GM23338 (cell line): ENCODE data around the gene PUDP. TPM values are rescaled to one million over a fixed set of nuclear protein-coding genes. Genes with fewer than 3 reads are reported as not detected.

Experiments
- ATAC-seq: fragments of 200-7000 bp; cut with Tn5 transposase; 3 replicates; pipeline ENCODE4 v1.9.1; 2020
- DNase-seq: peaks from one replicate; pipeline ENCODE4 v3.0.0-alpha.2; 2015; ENCODE audit warnings: low spot score
- H2AFZ ChIP-seq: fragments of 200-600 bp; sonication (generic); 2 replicates; pipeline ENCODE4 v1.8.0; 2016; ENCODE audit warnings: antibody characterized with exemption, mild to moderate bottlenecking, moderate library complexity
- H3F3A ChIP-seq: fragments of 200-600 bp; sonication (generic); replicated peaks from 2 replicates; pipeline ENCODE4 v1.8.0; 2017; ENCODE audit warnings: antibody characterized with exemption, mixed run types, low read depth
- H3K27ac ChIP-seq: fragments of 200-600 bp; sonication (generic); 2 replicates; pipeline ENCODE4 v1.6.1; 2016; ENCODE audit warnings: low read depth
- H3K27me3 ChIP-seq: fragments of 200-600 bp; sonication (generic); 2 replicates; pipeline ENCODE4 v1.8.0; 2016; ENCODE audit warnings: mild to moderate bottlenecking, mixed run types, moderate library complexity; ENCODE audit not compliant: insufficient read depth
- H3K36me3 ChIP-seq: fragments of 200-600 bp; sonication (generic); 2 replicates; pipeline ENCODE4 v1.8.0; 2016; ENCODE audit warnings: mild to moderate bottlenecking; ENCODE audit not compliant: insufficient read depth
- H3K4me1 ChIP-seq: fragments of 200-600 bp; sonication (generic); 2 replicates; pipeline ENCODE4 v1.8.0; 2016; ENCODE audit warnings: mild to moderate bottlenecking, moderate library complexity; ENCODE audit not compliant: insufficient read depth
- H3K4me2 ChIP-seq: fragments of 200-600 bp; sonication (generic); 2 replicates; pipeline ENCODE4 v1.7.1; 2017; ENCODE audit warnings: mixed run types
- H3K4me3 ChIP-seq: fragments of 200-600 bp; sonication (generic); 2 replicates; pipeline ENCODE4 v1.6.1; 2016; ENCODE audit warnings: mixed run types
- H3K79me2 ChIP-seq: fragments of 200-600 bp; sonication (generic); replicated peaks from 2 replicates; pipeline ENCODE4 v1.8.0; 2017; ENCODE audit warnings: mild to moderate bottlenecking; ENCODE audit not compliant: insufficient read depth
- H3K9me2 ChIP-seq: fragments of 200-600 bp; sonication (generic); 2 replicates; pipeline ENCODE4 v1.8.0; 2017; ENCODE audit not compliant: insufficient read depth
- H4K20me1 ChIP-seq: fragments of 200-600 bp; sonication (generic); replicated peaks from 2 replicates; pipeline ENCODE4 v1.8.0; 2017; ENCODE audit warnings: mild to moderate bottlenecking; ENCODE audit not compliant: insufficient read depth
- H3K27ac Mint-ChIP-seq: 2 replicates; pipeline ENCODE4 v1.8.0; 2020; ENCODE audit warnings: inconsistent platforms, mild to moderate bottlenecking, moderate library complexity, mixed read lengths
- H3K27me3 Mint-ChIP-seq: 3 replicates; pipeline ENCODE4 v1.8.0; 2022; ENCODE audit warnings: low read depth, mild to moderate bottlenecking, moderate library complexity, mixed read lengths, inconsistent platforms; ENCODE audit not compliant: insufficient read depth, poor library complexity
- H3K36me3 Mint-ChIP-seq: 3 replicates; pipeline ENCODE4 v1.8.0; 2021; ENCODE audit warnings: low read depth, mild to moderate bottlenecking, inconsistent platforms, moderate library complexity, mixed read lengths
- H3K4me1 Mint-ChIP-seq: 3 replicates; pipeline ENCODE4 v1.8.0; 2020; ENCODE audit warnings: mild to moderate bottlenecking, inconsistent platforms, mixed read lengths
- H3K4me3 Mint-ChIP-seq: 3 replicates; pipeline ENCODE4 v1.8.0; 2021; ENCODE audit warnings: moderate library complexity, mild to moderate bottlenecking, inconsistent platforms, mixed read lengths
- H3K9me3 Mint-ChIP-seq: 3 replicates; pipeline ENCODE4 v1.8.0; 2020; ENCODE audit warnings: moderate library complexity, mild to moderate bottlenecking, inconsistent platforms, mixed read lengths
- CREB1 ChIP-seq: fragments of 250-450 bp; sonication (Bioruptor Pico); IDR thresholded peaks from 2 replicates; pipeline ENCODE4 v1.5.0; 2020; ENCODE audit warnings: low read depth, mild to moderate bottlenecking, moderate library complexity
- JUNB ChIP-seq: IDR thresholded peaks from one replicate; pipeline ENCODE4 v1.6.1; 2016; ENCODE audit warnings: antibody characterized with exemption; ENCODE audit not compliant: unreplicated experiment
- STAT1 ChIP-seq: IDR thresholded peaks from one replicate; pipeline ENCODE4 v1.6.1; 2016; ENCODE audit warnings: antibody characterized with exemption; ENCODE audit not compliant: unreplicated experiment
- ZNF331 ChIP-seq: fragments of 250-450 bp; sonication (Bioruptor Pico); IDR thresholded peaks from 2 replicates; pipeline ENCODE4 v1.5.0; 2020; ENCODE audit warnings: low read depth, mild to moderate bottlenecking, moderate library complexity
- polyA plus RNA-seq: library from polyadenylated mRNA; unstranded; fragments of >200 nt; fragmentation: Nextera tagmentation; extraction: Ambion mirVana; gene quantifications from 2 replicates; pipeline ENCODE4 v1.2.1, GENCODE V29; 2016
- total RNA-seq: library from RNA; depleted of rRNA; stranded (reverse); fragments of >200 nt; shearing (Covaris generic); gene quantifications from 2 replicates; pipeline ENCODE4 v1.2.3, GENCODE V29; 2014
- TF ChIP-seq, protein P1 (sequence below): IDR thresholded peaks from 2 replicates; pipeline ENCODE4 v1.6.1; 2016; ENCODE audit warnings: antibody characterized with exemption
- TF ChIP-seq, protein P2 (sequence below), 2 experiments: fragments of 200-600 bp in 1 of 2; sonication (generic) in 1 of 2; conservative IDR thresholded peaks; 2 replicates each; pipeline versions ENCODE4 v1.5.1 to v1.6.1; 2016 to 2017; ENCODE audit warnings: antibody characterized with exemption in 2 of 2, low read depth in 2 of 2, mild to moderate bottlenecking in 2 of 2, moderate library complexity in 1 of 2

The PUDP gene
- total and polyA plus RNA-seq, 2 experiments from 2014 or later = 17.2 to 22.4 TPM

DNA sequence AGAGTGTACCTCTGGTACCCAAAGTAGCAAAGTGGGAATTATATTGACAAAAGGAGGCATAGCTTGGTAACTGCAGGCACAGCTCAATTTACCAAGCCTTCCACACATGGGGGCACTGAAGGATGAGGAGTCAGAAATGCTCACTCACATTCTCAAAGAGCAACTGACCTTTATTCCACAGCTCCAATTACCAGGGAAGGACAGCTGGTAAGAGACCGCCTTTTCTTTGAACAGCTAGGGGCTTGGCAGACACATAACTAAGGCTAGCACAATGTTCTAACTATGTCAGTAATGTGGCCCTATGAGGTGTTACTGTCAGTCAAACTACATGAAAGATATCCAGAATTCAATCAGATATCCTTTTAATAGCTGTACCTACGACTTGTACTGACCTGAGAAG lies 20.9 kb downstream of the PUDP start:
- Histone ChIP-seq H3K36me3 (no peaks in the 10 kb centered on the region), H3K79me2 (peaks cover 13% of the 10 kb centered on the region; the same call in 1 of the 2 replicates), H3K27me3 (no peaks in the 10 kb centered on the region), H3K4me3 (no peak overlapping the region), H3K4me1 (no peaks in the 10 kb centered on the region), H3F3A (no peaks in the 10 kb centered on the region), H2AFZ (no peak overlapping the region), H4K20me1 (no peaks in the 10 kb centered on the region), H3K9me2 (no peaks in the 10 kb centered on the region), H3K27ac (no peak overlapping the region), H3K4me2 (no peak overlapping the region)
- H3K36me3 Mint-ChIP-seq = peaks cover 7% of the 10 kb centered on the region; the same call in 2 of the 3 replicates
- no peak overlapping the region for H3K4me3 Mint-ChIP-seq
- no peaks in the 10 kb centered on the region for H3K9me3 Mint-ChIP-seq
- H3K27me3 Mint-ChIP-seq = peaks cover 1% of the 10 kb centered on the region
- no peak for TF ChIP-seq STAT1
- no peak for DNase-seq
- ATAC-seq = no peak
- H3K4me1 Mint-ChIP-seq = peaks cover 12% of the 10 kb centered on the region
- H3K27ac Mint-ChIP-seq = no peak overlapping the region

DNA sequence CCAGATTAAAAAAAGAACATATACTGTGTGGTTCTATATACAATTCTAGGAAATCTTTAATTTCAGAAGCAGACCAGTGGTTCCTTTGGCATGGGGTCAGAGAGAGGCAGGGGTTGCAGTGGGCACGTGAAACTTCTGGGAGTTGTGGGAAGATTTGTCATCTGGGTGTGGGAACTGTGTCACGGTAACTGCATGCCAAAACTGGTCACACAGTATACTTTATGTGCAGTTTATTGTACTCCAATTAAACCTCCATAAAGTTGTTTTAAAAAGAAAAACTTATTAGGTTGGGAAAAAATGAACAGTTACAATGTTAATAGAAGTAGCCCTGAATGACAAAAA lies 27.1 kb downstream of the PUDP start:
- no peak overlapping the region for H3K27ac ChIP-seq
- Mint-ChIP-seq H3K27me3 (no peaks in the 10 kb centered on the region), H3K4me1 (peaks cover 31% of the 10 kb centered on the region), H3K36me3 (peaks cover 9% of the 10 kb centered on the region; the same call in 2 of the 3 replicates), H3K4me3 (no peak overlapping the region), H3K9me3 (no peaks in the 10 kb centered on the region), H3K27ac (no peak overlapping the region)
- H3K4me2 ChIP-seq = no peak overlapping the region
- H3K4me3 ChIP-seq = no peak overlapping the region
- no peaks in the 10 kb centered on the region for H4K20me1 ChIP-seq
- peaks cover 17% of the 10 kb centered on the region for H3K79me2 ChIP-seq
- H3F3A ChIP-seq = no peaks in the 10 kb centered on the region
- DNase-seq (no peak), ATAC-seq (no peak)
- no peaks in the 10 kb centered on the region for H3K36me3 ChIP-seq
- no peak overlapping the region for H2AFZ ChIP-seq
- H3K9me2 ChIP-seq = no peaks in the 10 kb centered on the region
- H3K27me3 ChIP-seq = no peaks in the 10 kb centered on the region
- peaks cover 22% of the 10 kb centered on the region for H3K4me1 ChIP-seq
- TF ChIP-seq, protein P1, sequence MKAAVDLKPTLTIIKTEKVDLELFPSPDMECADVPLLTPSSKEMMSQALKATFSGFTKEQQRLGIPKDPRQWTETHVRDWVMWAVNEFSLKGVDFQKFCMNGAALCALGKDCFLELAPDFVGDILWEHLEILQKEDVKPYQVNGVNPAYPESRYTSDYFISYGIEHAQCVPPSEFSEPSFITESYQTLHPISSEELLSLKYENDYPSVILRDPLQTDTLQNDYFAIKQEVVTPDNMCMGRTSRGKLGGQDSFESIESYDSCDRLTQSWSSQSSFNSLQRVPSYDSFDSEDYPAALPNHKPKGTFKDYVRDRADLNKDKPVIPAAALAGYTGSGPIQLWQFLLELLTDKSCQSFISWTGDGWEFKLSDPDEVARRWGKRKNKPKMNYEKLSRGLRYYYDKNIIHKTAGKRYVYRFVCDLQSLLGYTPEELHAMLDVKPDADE = no peak
- TF ChIP-seq, protein P2, sequence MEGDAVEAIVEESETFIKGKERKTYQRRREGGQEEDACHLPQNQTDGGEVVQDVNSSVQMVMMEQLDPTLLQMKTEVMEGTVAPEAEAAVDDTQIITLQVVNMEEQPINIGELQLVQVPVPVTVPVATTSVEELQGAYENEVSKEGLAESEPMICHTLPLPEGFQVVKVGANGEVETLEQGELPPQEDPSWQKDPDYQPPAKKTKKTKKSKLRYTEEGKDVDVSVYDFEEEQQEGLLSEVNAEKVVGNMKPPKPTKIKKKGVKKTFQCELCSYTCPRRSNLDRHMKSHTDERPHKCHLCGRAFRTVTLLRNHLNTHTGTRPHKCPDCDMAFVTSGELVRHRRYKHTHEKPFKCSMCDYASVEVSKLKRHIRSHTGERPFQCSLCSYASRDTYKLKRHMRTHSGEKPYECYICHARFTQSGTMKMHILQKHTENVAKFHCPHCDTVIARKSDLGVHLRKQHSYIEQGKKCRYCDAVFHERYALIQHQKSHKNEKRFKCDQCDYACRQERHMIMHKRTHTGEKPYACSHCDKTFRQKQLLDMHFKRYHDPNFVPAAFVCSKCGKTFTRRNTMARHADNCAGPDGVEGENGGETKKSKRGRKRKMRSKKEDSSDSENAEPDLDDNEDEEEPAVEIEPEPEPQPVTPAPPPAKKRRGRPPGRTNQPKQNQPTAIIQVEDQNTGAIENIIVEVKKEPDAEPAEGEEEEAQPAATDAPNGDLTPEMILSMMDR (conservative IDR thresholded peaks at IDR 0.05; ENCODE audit: low read depth in 2 of 2) = no peak

DNA sequence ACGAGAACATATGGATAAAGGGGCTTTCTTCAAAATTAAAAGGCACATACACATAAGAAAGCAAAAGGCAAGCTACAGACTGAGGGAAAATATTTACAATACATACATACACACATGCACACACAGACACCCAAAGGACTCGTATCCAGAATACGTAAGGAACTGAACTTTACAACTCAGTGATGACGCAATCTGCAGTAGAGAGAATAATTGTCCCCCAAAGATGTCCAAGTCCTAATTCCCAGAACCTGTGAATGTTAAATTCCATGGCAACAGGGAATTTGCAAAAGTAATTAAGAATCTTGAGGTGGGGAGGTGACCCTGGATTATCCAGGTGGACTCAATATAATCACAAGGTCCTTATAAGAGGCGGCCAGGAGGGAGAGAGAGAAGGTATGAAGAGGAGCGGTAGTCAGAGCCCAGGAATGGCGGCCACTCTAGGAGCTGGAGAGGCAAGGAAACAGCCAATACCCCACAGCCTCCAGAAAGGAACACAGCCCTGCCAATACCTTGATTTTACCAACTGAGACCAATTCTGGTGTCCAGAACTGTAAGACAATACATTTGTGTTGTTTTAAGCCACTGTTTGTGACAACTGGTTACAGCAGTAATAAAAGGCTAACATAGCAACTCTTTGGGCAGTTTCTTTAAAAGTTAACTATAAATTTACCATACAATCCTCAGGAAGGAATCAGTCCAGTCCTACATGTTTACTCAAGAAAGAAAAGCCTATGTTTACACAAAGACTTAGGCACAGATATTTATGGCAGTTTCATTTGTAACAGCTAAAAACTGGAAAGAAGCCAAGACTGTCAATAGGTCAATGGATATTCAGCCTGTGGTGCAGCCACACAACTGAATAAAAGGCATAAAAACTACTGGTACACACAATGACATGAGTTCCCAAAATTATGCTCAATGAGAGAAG lies 27.7 kb downstream of the PUDP start:
- Histone ChIP-seq H3K27ac (no peak overlapping the region), H3K9me2 (no peaks in the 10 kb centered on the region), H3K4me1 (peaks cover 22% of the 10 kb centered on the region), H4K20me1 (no peaks in the 10 kb centered on the region), H3F3A (no peaks in the 10 kb centered on the region), H2AFZ (no peak overlapping the region), H3K36me3 (no peaks in the 10 kb centered on the region), H3K4me2 (no peak overlapping the region), H3K27me3 (no peaks in the 10 kb centered on the region), H3K4me3 (no peak overlapping the region), H3K79me2 (peaks cover 17% of the 10 kb centered on the region)
- ATAC-seq (no peak), DNase-seq (no peak)
- Mint-ChIP-seq H3K27me3 (no peaks in the 10 kb centered on the region), H3K4me3 (no peak overlapping the region), H3K9me3 (no peaks in the 10 kb centered on the region), H3K4me1 (peaks cover 34% of the 10 kb centered on the region), H3K27ac (no peak overlapping the region; the same call in 1 of the 2 replicates), H3K36me3 (peaks cover 5% of the 10 kb centered on the region; the same call in 1 of the 3 replicates)
- TF ChIP-seq, protein P2 (conservative IDR thresholded peaks at IDR 0.05; ENCODE audit: low read depth in 2 of 2) = no peak
- TF ChIP-seq CREB1 (CRISPR knock-in tag) (no peak), STAT1 (no peak), ZNF331 (CRISPR knock-in tag) (no peak), JUNB (no peak)
- TF ChIP-seq, protein P1 = no peak
